ENCODE results near the gene POLG. TPM values are rescaled to one million over a fixed set of nuclear protein-coding genes. Genes with fewer than 3 reads are reported as not detected.

Gene POLG
- total RNA-seq, 1 experiment from 2014 or later = 63.1 TPM

GRCh38 chr15:89364741-89365450 lies 30.3 kb upstream of the POLG start:
- Mint-ChIP-seq H3K4me3 (ENCODE audit: unreplicated experiment) (no peak overlapping the region), H3K36me3 (ENCODE audit: insufficient read depth, unreplicated experiment) (no peaks in the 10 kb centered on the region), H3K27me3 (ENCODE audit: insufficient read depth, unreplicated experiment) (peaks cover 48% of the 10 kb centered on the region), H3K4me1 (ENCODE audit: low read depth, unreplicated experiment) (no peaks in the 10 kb centered on the region), H3K9me3 (ENCODE audit: unreplicated experiment) (no peaks in the 10 kb centered on the region), H3K27ac (ENCODE audit: unreplicated experiment) (no peak overlapping the region)
- H3K9me3 ChIP-seq = no peaks in the 10 kb centered on the region
- H3K27me3 ChIP-seq (replicated peaks; ENCODE audit: control insufficient read depth, insufficient read depth, low read length) = peaks cover 6% of the 10 kb centered on the region
- no peak overlapping the region for H3K4me3 ChIP-seq (ENCODE audit: low read depth, low read length)
- intact Hi-C loops (cut with micrococcal nuclease; ENCODE audit: unreplicated experiment) = no loop called here
- no peak for TF ChIP-seq CTCF (IDR thresholded peaks at IDR 0.05; ENCODE audit: insufficient read depth in 1 of 2, low read depth in 1 of 2, low read length in 1 of 2, severe bottlenecking in 1 of 2, unreplicated experiment in 1 of 2)
- BruUV-seq (replicated peaks) = no TSS peak
- no peaks in the 10 kb centered on the region for H3K4me1 ChIP-seq
- CTCF ChIA-PET = interaction anchor here (1.3 kb wide), 1 partner anchor 78 kb away, joined by 3 read pairs; no protein-coding TSS in a partner anchor
- POLR2A ChIA-PET = no interaction called here
- no peak for DNase-seq
- no peaks in the 10 kb centered on the region for H3K36me3 ChIP-seq (ENCODE audit: control insufficient read depth, insufficient read depth, low read length)

- BruUV-seq (replicated peaks) = no TSS peak
- H3K27ac Mint-ChIP-seq (ENCODE audit: unreplicated experiment) = no peak overlapping the region
- no peaks in the 10 kb centered on the region for H3K36me3 ChIP-seq (ENCODE audit: control insufficient read depth, insufficient read depth, low read length)
- intact Hi-C loops (cut with micrococcal nuclease; ENCODE audit: unreplicated experiment) = no loop called here
- no peak for TF ChIP-seq CTCF (IDR thresholded peaks at IDR 0.05; ENCODE audit: insufficient read depth in 1 of 2, low read depth in 1 of 2, low read length in 1 of 2, severe bottlenecking in 1 of 2, unreplicated experiment in 1 of 2)
- no peaks in the 10 kb centered on the region for H3K4me1 ChIP-seq
- no peak for DNase-seq
- no peaks in the 10 kb centered on the region for H3K9me3 Mint-ChIP-seq (ENCODE audit: unreplicated experiment)
- peaks cover 50% of the 10 kb centered on the region for H3K27me3 Mint-ChIP-seq (ENCODE audit: insufficient read depth, unreplicated experiment)
- no peaks in the 10 kb centered on the region for H3K4me1 Mint-ChIP-seq (ENCODE audit: low read depth, unreplicated experiment)
- H3K4me3 ChIP-seq (ENCODE audit: low read depth, low read length) = no peak overlapping the region
- H3K27me3 ChIP-seq (replicated peaks; ENCODE audit: control insufficient read depth, insufficient read depth, low read length) = peaks cover 6% of the 10 kb centered on the region
- CTCF ChIA-PET = interaction anchor here (1.3 kb wide), 1 partner anchor 78 kb away, joined by 3 read pairs; no protein-coding TSS in a partner anchor
- no peaks in the 10 kb centered on the region for H3K9me3 ChIP-seq
- no peak overlapping the region for H3K4me3 Mint-ChIP-seq (ENCODE audit: unreplicated experiment)
- POLR2A ChIA-PET = no interaction called here
- no peaks in the 10 kb centered on the region for H3K36me3 Mint-ChIP-seq (ENCODE audit: insufficient read depth, unreplicated experiment)
Observed at GRCh38 chr15:89364341-89364740, 29.7 kb upstream of the POLG start.

DNA sequence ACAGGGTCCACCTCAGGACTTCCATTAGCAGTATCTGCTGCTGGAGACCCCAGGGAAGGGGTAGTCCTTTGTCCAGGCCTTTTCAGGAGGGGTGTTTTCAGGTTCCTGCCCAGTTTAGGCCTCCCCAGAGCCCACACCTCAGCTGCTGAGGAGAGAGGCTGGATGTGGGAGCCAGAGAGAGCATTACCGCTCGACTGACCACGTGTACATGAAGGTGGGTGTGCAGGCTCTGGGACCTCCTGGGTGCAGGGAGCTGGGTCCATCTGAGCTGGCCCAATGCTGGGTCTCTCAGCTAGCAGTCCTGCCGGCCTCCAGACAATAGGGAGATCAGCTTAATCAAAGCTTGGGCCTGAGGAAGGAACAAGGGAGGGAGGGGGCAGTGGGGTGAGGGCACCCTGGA lies 29.1 kb upstream of the POLG start:
- H3K27me3 Mint-ChIP-seq (ENCODE audit: insufficient read depth, unreplicated experiment) = peaks cover 47% of the 10 kb centered on the region
- Histone ChIP-seq H3K9me3 (no peaks in the 10 kb centered on the region), H3K27me3 (replicated peaks; ENCODE audit: control insufficient read depth, insufficient read depth, low read length) (peaks cover 6% of the 10 kb centered on the region), H3K4me1 (no peaks in the 10 kb centered on the region), H3K4me3 (ENCODE audit: low read depth, low read length) (no peak overlapping the region), H3K36me3 (ENCODE audit: control insufficient read depth, insufficient read depth, low read length) (no peaks in the 10 kb centered on the region)
- intact Hi-C loops (cut with micrococcal nuclease; ENCODE audit: unreplicated experiment) = no loop called here
- H3K4me3 Mint-ChIP-seq (ENCODE audit: unreplicated experiment) = no peak overlapping the region
- no peaks in the 10 kb centered on the region for H3K4me1 Mint-ChIP-seq (ENCODE audit: low read depth, unreplicated experiment)
- DNase-seq = no peak
- no peak overlapping the region for H3K27ac Mint-ChIP-seq (ENCODE audit: unreplicated experiment)
- TF ChIP-seq CTCF (IDR thresholded peaks at IDR 0.05; ENCODE audit: insufficient read depth in 1 of 2, low read depth in 1 of 2, low read length in 1 of 2, severe bottlenecking in 1 of 2, unreplicated experiment in 1 of 2) = no peak
- POLR2A ChIA-PET = no interaction called here
- CTCF ChIA-PET = interaction anchor here (0.6 to 1.3 kb wide), 2 partner anchors 79 to 211 kb away, joined by 3 to 4 read pairs; partner anchors contain the start of gene TICRR
- no peaks in the 10 kb centered on the region for H3K36me3 Mint-ChIP-seq (ENCODE audit: insufficient read depth, unreplicated experiment)
- BruUV-seq (replicated peaks) = no TSS peak
- no peaks in the 10 kb centered on the region for H3K9me3 Mint-ChIP-seq (ENCODE audit: unreplicated experiment)

Data from Caco-2 (cell line).